Peyer's patch (tissue), 4 donors: ENCODE data around the gene TSSK6. TPM values are rescaled to one million over a fixed set of nuclear protein-coding genes. Genes with fewer than 3 reads are reported as not detected.

Experiments used
- DNase-seq, 3 donors: peaks; one replicate each; pipeline ENCODE4 v3.0.0-alpha.2; 2017 to 2019
- H3K27ac ChIP-seq, 4 donors: fragments of 200-600 bp; sonication (generic); one replicate each; pipeline ENCODE4 v1.5.1; 2016 to 2019
- H3K27me3 ChIP-seq, 2 donors: fragments of 200-600 bp; sonication (generic); one replicate each; pipeline ENCODE4 v1.5.1; 2019
- H3K36me3 ChIP-seq, 3 donors: fragments of 200-600 bp; sonication (generic); one replicate each; pipeline ENCODE4 v1.5.1; 2016 to 2019
- H3K4me1 ChIP-seq, 4 donors: fragments of 200-600 bp; sonication (generic); one replicate each; pipeline ENCODE4 v1.5.1; 2016 to 2019
- H3K4me3 ChIP-seq, 4 donors: fragments of 200-600 bp; sonication (generic); 1 replicate in 3 of 4; 2 replicates in 1 of 4; pipeline ENCODE4 v1.5.1; 2016 to 2019; ENCODE audit warnings: mild to moderate bottlenecking in 1 of 4
- H3K9me3 ChIP-seq, 4 donors: fragments of 200-600 bp; sonication (generic); one replicate each; pipeline ENCODE4 v1.5.1; 2016 to 2019; ENCODE audit warnings: mild to moderate bottlenecking in 1 of 4
- CTCF ChIP-seq, 6 experiments: fragments of 450-650 bp in 4 of 6; fragments of 200-600 bp in 2 of 6; sonication (generic) in 1 of 6; IDR thresholded peaks; one replicate each; pipeline ENCODE4 v1.5.1; 2017 to 2019; ENCODE audit warnings: antibody characterized with exemption in 6 of 6, mild to moderate bottlenecking in 3 of 6, moderate library complexity in 1 of 6
- POLR2A ChIP-seq, 2 donors: fragments of 450-650 bp; IDR thresholded peaks; one replicate each; pipeline ENCODE4 v1.5.1; 2017; ENCODE audit warnings: antibody characterized with exemption in 2 of 2, mild to moderate bottlenecking in 2 of 2, moderate library complexity in 2 of 2
- total RNA-seq, 4 donors: library from RNA; depleted of rRNA; stranded (reverse); fragments of >200 nt; gene quantifications; one replicate each; pipeline ENCODE4 v1.1.0, GENCODE V29; 2016

The TSSK6 gene
- total RNA-seq, 4 donors from 2014 or later: 3.0 to 14.0 (median 10.0) TPM

GRCh38 chr19:19500975-19501644, 14.2 kb downstream of the TSSK6 start:
- H3K36me3 ChIP-seq: peaks cover 0 to 98% (median 0%) of the 10 kb centered on the region in 3 donors

GRCh38 chr19:19499272-19499995, 15.9 kb downstream of the TSSK6 start:
- H3K36me3 ChIP-seq: peaks cover 0 to 91% (median 0%) of the 10 kb centered on the region in 3 donors
- TF ChIP-seq CTCF (IDR thresholded peaks at IDR 0.05) (no peak), POLR2A (IDR thresholded peaks at IDR 0.05) (no peak)

More at GRCh38 chr19:19500975-19501644, 14.2 kb downstream of the TSSK6 start:
- Histone ChIP-seq H3K9me3 (no peaks in the 10 kb centered on the region), H3K4me3 (no peak overlapping the region), H3K27me3 (no peaks in the 10 kb centered on the region), H3K4me1 (no peaks in the 10 kb centered on the region), H3K27ac (no peak overlapping the region)
- no peak for DNase-seq
- TF ChIP-seq POLR2A (IDR thresholded peaks at IDR 0.05): no peak
- TF ChIP-seq CTCF (IDR thresholded peaks at IDR 0.05): no peak

GRCh38 chr19:19498255-19498991, 16.9 kb downstream of the TSSK6 start:
- no peaks in the 10 kb centered on the region for H3K4me1 ChIP-seq
- H3K9me3 ChIP-seq: no peaks in the 10 kb centered on the region
- H3K36me3 ChIP-seq: peaks cover 0 to 93% (median 0%) of the 10 kb centered on the region in 3 donors
- no peak overlapping the region for H3K27ac ChIP-seq
- H3K4me3 ChIP-seq: no peak overlapping the region
- no peak for DNase-seq
- TF ChIP-seq POLR2A (IDR thresholded peaks at IDR 0.05): no peak
- no peak for TF ChIP-seq CTCF (IDR thresholded peaks at IDR 0.05)
- no peaks in the 10 kb centered on the region for H3K27me3 ChIP-seq

More at GRCh38 chr19:19499272-19499995, 15.9 kb downstream of the TSSK6 start:
- DNase-seq: no peak
- Histone ChIP-seq H3K4me1 (no peaks in the 10 kb centered on the region), H3K9me3 (no peaks in the 10 kb centered on the region), H3K27ac (no peak overlapping the region), H3K4me3 (no peak overlapping the region), H3K27me3 (no peaks in the 10 kb centered on the region)

GRCh38 chr19:19495614-19496603, 19.4 kb downstream of the TSSK6 start:
- Histone ChIP-seq H3K27ac (no peak overlapping the region), H3K4me3 (no peak overlapping the region), H3K27me3 (no peaks in the 10 kb centered on the region), H3K4me1 (no peaks in the 10 kb centered on the region), H3K36me3 (peaks cover 0 to 89% (median 0%) of the 10 kb centered on the region in 3 donors), H3K9me3 (no peaks in the 10 kb centered on the region)
- no peak for TF ChIP-seq POLR2A (IDR thresholded peaks at IDR 0.05)
- TF ChIP-seq CTCF (IDR thresholded peaks at IDR 0.05): no peak
- DNase-seq: no peak
